Mucosa of descending colon (tissue), 3 donors: Measurements from ENCODE around the gene PROX1. TPM values are rescaled to one million over a fixed set of nuclear protein-coding genes. Genes with fewer than 3 reads are reported as not detected.
"Not testable (repeated sequence)": the region's sequence is repeated elsewhere in the genome, so short reads cannot be mapped to it uniquely, and the experiment has no call there.

Experiments
- ATAC-seq: fragments of 200-7000 bp; cut with Tn5 transposase; one replicate; pipeline ENCODE4 v1.9.1; 2020; ENCODE audit warnings: mild to moderate bottlenecking, moderate library complexity
- DNase-seq, 3 donors: peaks; one replicate each; pipeline ENCODE4 v3.0.0-alpha.2; 2020
- H3K36me3 ChIP-seq: fragments of 200-600 bp; one replicate; pipeline ENCODE4 v1.8.0; 2021; ENCODE audit warnings: low read depth, mild to moderate bottlenecking
- H3K4me1 ChIP-seq: fragments of 200-600 bp; one replicate; pipeline ENCODE4 v1.8.0; 2021; ENCODE audit warnings: low read depth, mild to moderate bottlenecking
- H3K4me3 ChIP-seq: fragments of 200-600 bp; one replicate; pipeline ENCODE4 v1.8.0; 2021; ENCODE audit warnings: mild to moderate bottlenecking
- H3K9me3 ChIP-seq: fragments of 200-600 bp; one replicate; pipeline ENCODE4 v1.8.0; 2021; ENCODE audit warnings: mild to moderate bottlenecking
- CTCF ChIP-seq: fragments of 200-600 bp; IDR thresholded peaks from one replicate; pipeline ENCODE4 v1.8.0; 2022; ENCODE audit warnings: antibody characterized with exemption, mild to moderate bottlenecking
- intact Hi-C, 2 donors: fragments of 100-400 bp; cut with DNase I in 1 of 2; cut with micrococcal nuclease in 1 of 2; formaldehyde crosslinking; loops; one replicate each; pipeline versions ENCODE4 v1.11.0 to v1.11.1; 2022; cut with DNase I, micrococcal nuclease
- total RNA-seq, 3 donors: library from RNA; stranded (reverse); fragmentation: NEBNext Ultra II Directional in 2 of 3; extraction: Animal tissue kit (Norgen Biotek cat#: 25700) in 2 of 3; gene quantifications; one replicate each; pipeline versions ENCODE4 v1.2.1 to v1.2.4, GENCODE V29; 2021 to 2023
- donor health status: DM: no; HTN: no; CAD: no; lungs with moderate emphysema.
- donor health status: DM: no; HTN: no; CAD: no.
- donor health status: DM: no; HTN: yes; CAD: no.

Gene PROX1
- total RNA-seq, 3 donors from 2014 or later = 17.6 to 31.5 (median 19.2) TPM

- intact Hi-C loops = no loop called here
- Histone ChIP-seq H3K36me3 (no peaks in the 10 kb centered on the region), H3K9me3 (no peaks in the 10 kb centered on the region), H3K4me3 (no peak overlapping the region), H3K4me1 (no peaks in the 10 kb centered on the region)
- no peak for DNase-seq
- no peak for ATAC-seq
- no peak for TF ChIP-seq CTCF
These were observed 88.4 kb downstream of the PROX1 start for GRCh38 chr1:214075999-214076707.

GRCh38 chr1:214076708-214077065, 88.9 kb downstream of the PROX1 start:
- intact Hi-C loops = no loop called here
- no peak for ATAC-seq
- no peaks in the 10 kb centered on the region for H3K9me3 ChIP-seq

GRCh38 chr1:214078950-214079349, 91.2 kb downstream of the PROX1 start:
- no peaks in the 10 kb centered on the region for H3K36me3 ChIP-seq
- DNase-seq = no peak
- ATAC-seq = no peak
- no peak overlapping the region for H3K4me3 ChIP-seq
- intact Hi-C loops = no loop called here
- TF ChIP-seq CTCF = no peak
- H3K4me1 ChIP-seq = no peaks in the 10 kb centered on the region
- H3K9me3 ChIP-seq = no peaks in the 10 kb centered on the region

More at GRCh38 chr1:214076708-214077065, 88.9 kb downstream of the PROX1 start:
- H3K4me3 ChIP-seq = no peak overlapping the region
- no peak for TF ChIP-seq CTCF
- no peaks in the 10 kb centered on the region for H3K36me3 ChIP-seq
- H3K4me1 ChIP-seq = no peaks in the 10 kb centered on the region
- no peak for DNase-seq

- Histone ChIP-seq H3K4me3 (no peak overlapping the region), H3K36me3 (no peaks in the 10 kb centered on the region), H3K4me1 (no peaks in the 10 kb centered on the region), H3K9me3 (no peaks in the 10 kb centered on the region)
- TF ChIP-seq CTCF = no peak
- DNase-seq = no peak
- ATAC-seq = no peak
- intact Hi-C loops = no loop called here
These were observed 97.6 kb downstream of the PROX1 start for GRCh38 chr1:214085325-214085724.

- Histone ChIP-seq H3K4me1 (no peaks in the 10 kb centered on the region), H3K36me3 (no peaks in the 10 kb centered on the region), H3K4me3 (no peak overlapping the region), H3K9me3 (no peaks in the 10 kb centered on the region)
- no peak for TF ChIP-seq CTCF
- intact Hi-C loops = no loop called here
- DNase-seq (no peak), ATAC-seq (no peak)
These were observed 99.2 kb downstream of the PROX1 start for GRCh38 chr1:214086945-214087344.

- ATAC-seq, intact Hi-C loops: not testable (repeated sequence)
These were observed 101.2 kb downstream of the PROX1 start for GRCh38 chr1:214089003-214089402.

More at GRCh38 chr1:214089003-214089402, 101.2 kb downstream of the PROX1 start:
- not testable (repeated sequence) for H3K4me3 ChIP-seq, H3K36me3 ChIP-seq, H3K9me3 ChIP-seq, DNase-seq, H3K4me1 ChIP-seq
